PC-3 (cell line): Measurements from ENCODE around the gene HIP1R.

Experiments
- CTCF ChIP-seq: fragments of 300-600 bp; sonication (generic); conservative IDR thresholded peaks from 2 replicates; pipeline ENCODE4 v1.5.1; 2017; ENCODE audit warnings: antibody characterized with exemption, low read depth, mild to moderate bottlenecking, low read length
- EZH2phosphoT487 ChIP-seq: fragments of 300-600 bp; sonication (generic); IDR thresholded peaks from 2 replicates; pipeline ENCODE4 v1.6.1; 2018; ENCODE audit warnings: mild to moderate bottlenecking, antibody characterized with exemption, low read length, borderline replicate concordance

GRCh38 chr12:122880668-122881067 lies 45.4 kb downstream of the HIP1R start:
- TF ChIP-seq CTCF (peak; percentile 75), EZH2phosphoT487 (no peak)
